Activated naive CD4-positive, alpha-beta T cell treated with anti-CD3 and anti-CD28 coated beads, Interleukin-2, amount 10 ng/mL, durations not matched to agents 7 days and 5 days (primary cell): ENCODE results near the gene LARGE1.

Experiments used
- CTCF ChIA-PET: fragments of 350-600 bp; sonication (Branson Sonifier 250); formaldehyde crosslinking; loops from one replicate; lab custom pipeline; 2021; ENCODE audit warnings: antibody characterized with exemption; lab: Charles Lee
- DNase-seq: peaks from one replicate; pipeline ENCODE4 v3.0.0-alpha.2; 2020
- H3K27ac Mint-ChIP-seq: one replicate; pipeline ENCODE4 v1.8.0; 2021; ENCODE audit warnings: mild to moderate bottlenecking, moderate library complexity, mixed read lengths
- H3K27me3 Mint-ChIP-seq: one replicate; pipeline ENCODE4 v1.8.0; 2021; ENCODE audit warnings: mild to moderate bottlenecking, mixed read lengths
- H3K36me3 Mint-ChIP-seq: one replicate; pipeline ENCODE4 v1.8.0; 2021; ENCODE audit warnings: mixed read lengths
- H3K4me1 Mint-ChIP-seq: one replicate; pipeline ENCODE4 v1.8.0; 2021; ENCODE audit warnings: mixed read lengths
- H3K4me3 Mint-ChIP-seq: one replicate; pipeline ENCODE4 v1.8.0; 2021; ENCODE audit warnings: mild to moderate bottlenecking, moderate library complexity, mixed read lengths
- H3K9me3 Mint-ChIP-seq: one replicate; pipeline ENCODE4 v1.8.0; 2021; ENCODE audit warnings: mixed read lengths

The LARGE1 gene

GRCh38 chr22:33887173-33887572 is 33.1 kb downstream of the LARGE1 start:
- CTCF ChIA-PET: no interaction called here
- Mint-ChIP-seq H3K4me3 (no peak overlapping the region), H3K9me3 (peaks cover 7% of the 10 kb centered on the region), H3K36me3 (no peaks in the 10 kb centered on the region), H3K4me1 (no peaks in the 10 kb centered on the region), H3K27ac (no peak overlapping the region), H3K27me3 (no peaks in the 10 kb centered on the region)
- no peak for DNase-seq

GRCh38 chr22:33886696-33887095 is 33.6 kb downstream of the LARGE1 start:
- H3K9me3 Mint-ChIP-seq: peaks cover 5% of the 10 kb centered on the region
- no peaks in the 10 kb centered on the region for H3K27me3 Mint-ChIP-seq
- H3K27ac Mint-ChIP-seq: no peak overlapping the region
- no peak for DNase-seq
- CTCF ChIA-PET: no interaction called here
- no peaks in the 10 kb centered on the region for H3K4me1 Mint-ChIP-seq
- no peak overlapping the region for H3K4me3 Mint-ChIP-seq
- H3K36me3 Mint-ChIP-seq: no peaks in the 10 kb centered on the region

- CTCF ChIA-PET: no interaction called here
- Mint-ChIP-seq H3K4me3 (no peak overlapping the region), H3K4me1 (no peaks in the 10 kb centered on the region), H3K27ac (no peak overlapping the region), H3K36me3 (no peaks in the 10 kb centered on the region), H3K9me3 (peaks cover 5% of the 10 kb centered on the region), H3K27me3 (no peaks in the 10 kb centered on the region)
- no peak for DNase-seq
Observed at GRCh38 chr22:33884829-33885228, 35.4 kb downstream of the LARGE1 start.

- Mint-ChIP-seq H3K27me3 (no peaks in the 10 kb centered on the region), H3K36me3 (no peaks in the 10 kb centered on the region), H3K27ac (no peak overlapping the region), H3K4me1 (no peaks in the 10 kb centered on the region), H3K4me3 (no peak overlapping the region), H3K9me3 (peaks cover 2% of the 10 kb centered on the region)
- CTCF ChIA-PET: no interaction called here
- DNase-seq: no peak
Observed at GRCh38 chr22:33883961-33884808, 36.1 kb downstream of the LARGE1 start.

- Mint-ChIP-seq H3K27me3 (no peaks in the 10 kb centered on the region), H3K27ac (no peak overlapping the region), H3K9me3 (peaks cover 2% of the 10 kb centered on the region), H3K4me3 (no peak overlapping the region), H3K36me3 (no peaks in the 10 kb centered on the region), H3K4me1 (no peaks in the 10 kb centered on the region)
- CTCF ChIA-PET: no interaction called here
- DNase-seq: no peak
Observed at GRCh38 chr22:33883561-33883960, 36.7 kb downstream of the LARGE1 start.

- no peaks in the 10 kb centered on the region for H3K36me3 Mint-ChIP-seq
- H3K4me3 Mint-ChIP-seq: no peak overlapping the region
- DNase-seq: no peak
- no peaks in the 10 kb centered on the region for H3K4me1 Mint-ChIP-seq
- peaks cover 2% of the 10 kb centered on the region for H3K9me3 Mint-ChIP-seq
- no peak overlapping the region for H3K27ac Mint-ChIP-seq
- no peaks in the 10 kb centered on the region for H3K27me3 Mint-ChIP-seq
- CTCF ChIA-PET: no interaction called here
Observed at GRCh38 chr22:33882991-33883390, 37.3 kb downstream of the LARGE1 start.

DNA sequence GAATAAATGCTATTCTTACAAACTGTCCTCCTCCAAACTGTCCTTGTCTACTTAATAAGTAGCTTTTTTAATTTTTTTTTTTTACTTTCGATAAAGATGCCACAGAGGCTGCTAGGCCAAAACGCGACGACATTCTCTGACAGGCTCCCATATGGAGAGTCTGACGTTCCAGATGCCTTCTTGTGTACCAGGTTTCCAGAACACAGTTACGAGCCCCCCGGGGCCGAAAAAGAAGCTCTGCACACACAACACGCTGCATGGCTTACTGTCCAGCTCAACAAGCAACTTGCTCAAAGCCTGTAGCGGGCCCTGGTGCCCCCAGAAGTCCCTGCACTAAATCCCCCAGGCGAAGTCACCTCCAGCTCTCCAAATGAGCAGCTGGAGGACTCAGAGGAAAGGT is 39.3 kb downstream of the LARGE1 start:
- CTCF ChIA-PET: no interaction called here
- H3K36me3 Mint-ChIP-seq: no peaks in the 10 kb centered on the region
- H3K4me3 Mint-ChIP-seq: no peak overlapping the region
- H3K9me3 Mint-ChIP-seq: peaks cover 2% of the 10 kb centered on the region
- H3K27me3 Mint-ChIP-seq: no peaks in the 10 kb centered on the region
- no peaks in the 10 kb centered on the region for H3K4me1 Mint-ChIP-seq
- no peak overlapping the region for H3K27ac Mint-ChIP-seq
- no peak for DNase-seq

- peaks cover 2% of the 10 kb centered on the region for H3K9me3 Mint-ChIP-seq
- H3K4me1 Mint-ChIP-seq: no peaks in the 10 kb centered on the region
- CTCF ChIA-PET: no interaction called here
- H3K27me3 Mint-ChIP-seq: no peaks in the 10 kb centered on the region
- H3K4me3 Mint-ChIP-seq: no peak overlapping the region
- H3K36me3 Mint-ChIP-seq: no peaks in the 10 kb centered on the region
- H3K27ac Mint-ChIP-seq: no peak overlapping the region
- no peak for DNase-seq
Observed at GRCh38 chr22:33879796-33880195, 40.5 kb downstream of the LARGE1 start.

GRCh38 chr22:33875316-33875715 is 45.0 kb downstream of the LARGE1 start:
- Mint-ChIP-seq H3K27ac (no peak overlapping the region), H3K4me3 (no peak overlapping the region), H3K27me3 (no peaks in the 10 kb centered on the region), H3K4me1 (no peaks in the 10 kb centered on the region), H3K9me3 (no peaks in the 10 kb centered on the region), H3K36me3 (no peaks in the 10 kb centered on the region)
- CTCF ChIA-PET: no interaction called here
- no peak for DNase-seq

DNA sequence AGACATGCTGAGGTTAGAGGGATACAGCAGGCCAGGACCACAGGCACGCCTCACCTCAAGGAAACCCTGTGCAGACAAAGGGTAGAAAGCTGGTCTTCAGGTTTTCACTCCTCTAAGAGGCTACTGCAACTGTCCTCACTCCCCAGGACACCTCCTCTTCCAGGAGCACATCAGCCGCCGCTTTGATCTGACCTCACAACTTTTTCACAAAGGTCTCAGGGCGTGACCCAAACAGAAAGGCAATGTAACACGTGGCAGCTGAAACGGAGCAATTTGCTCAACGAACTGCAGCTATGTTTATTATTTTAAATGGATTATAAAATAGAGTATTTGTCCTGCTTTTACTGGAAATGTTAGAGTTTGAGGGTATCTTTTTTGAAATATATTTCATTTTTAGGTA is 46.1 kb downstream of the LARGE1 start:
- Mint-ChIP-seq H3K9me3 (no peaks in the 10 kb centered on the region), H3K27ac (no peak overlapping the region), H3K4me1 (no peaks in the 10 kb centered on the region), H3K27me3 (no peaks in the 10 kb centered on the region), H3K36me3 (no peaks in the 10 kb centered on the region), H3K4me3 (no peak overlapping the region)
- DNase-seq: no peak
- CTCF ChIA-PET: no interaction called here

DNA sequence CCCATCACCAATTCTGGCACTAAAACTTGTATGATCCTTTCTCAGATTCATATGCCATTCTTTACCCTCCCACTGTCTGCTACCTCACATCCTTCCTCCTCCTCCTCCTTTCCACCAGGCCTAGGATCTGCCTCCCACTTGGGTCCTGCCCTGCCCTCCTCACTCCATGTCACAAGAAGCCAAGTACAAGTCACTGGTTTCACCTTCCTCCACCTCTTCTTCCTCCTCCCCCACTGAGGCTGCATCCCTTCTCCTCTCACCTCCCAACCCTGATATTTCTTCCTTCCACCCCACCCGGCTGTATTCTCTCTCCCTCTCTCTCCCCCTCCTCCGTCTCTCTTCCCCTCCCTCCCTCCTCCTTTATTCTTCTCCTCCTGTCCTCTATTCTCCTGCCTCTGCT is 46.6 kb downstream of the LARGE1 start:
- no peak overlapping the region for H3K27ac Mint-ChIP-seq
- no peak for DNase-seq
- CTCF ChIA-PET: no interaction called here
- no peaks in the 10 kb centered on the region for H3K4me1 Mint-ChIP-seq
- no peaks in the 10 kb centered on the region for H3K27me3 Mint-ChIP-seq
- H3K36me3 Mint-ChIP-seq: no peaks in the 10 kb centered on the region
- peaks cover under 1% of the 10 kb centered on the region for H3K9me3 Mint-ChIP-seq
- H3K4me3 Mint-ChIP-seq: no peak overlapping the region

- H3K4me1 Mint-ChIP-seq: no peaks in the 10 kb centered on the region
- H3K4me3 Mint-ChIP-seq: no peak overlapping the region
- CTCF ChIA-PET: no interaction called here
- H3K27ac Mint-ChIP-seq: no peak overlapping the region
- H3K36me3 Mint-ChIP-seq: no peaks in the 10 kb centered on the region
- H3K27me3 Mint-ChIP-seq: no peaks in the 10 kb centered on the region
- peaks cover 5% of the 10 kb centered on the region for H3K9me3 Mint-ChIP-seq
- no peak for DNase-seq
Observed at GRCh38 chr22:33873186-33873585, 47.1 kb downstream of the LARGE1 start.

GRCh38 chr22:33871935-33872334 is 48.3 kb downstream of the LARGE1 start:
- H3K27ac Mint-ChIP-seq: no peak overlapping the region
- no peak overlapping the region for H3K4me3 Mint-ChIP-seq
- no peaks in the 10 kb centered on the region for H3K4me1 Mint-ChIP-seq
- H3K27me3 Mint-ChIP-seq: no peaks in the 10 kb centered on the region
- no peak for DNase-seq
- peaks cover 8% of the 10 kb centered on the region for H3K9me3 Mint-ChIP-seq
- CTCF ChIA-PET: no interaction called here
- no peaks in the 10 kb centered on the region for H3K36me3 Mint-ChIP-seq

DNA sequence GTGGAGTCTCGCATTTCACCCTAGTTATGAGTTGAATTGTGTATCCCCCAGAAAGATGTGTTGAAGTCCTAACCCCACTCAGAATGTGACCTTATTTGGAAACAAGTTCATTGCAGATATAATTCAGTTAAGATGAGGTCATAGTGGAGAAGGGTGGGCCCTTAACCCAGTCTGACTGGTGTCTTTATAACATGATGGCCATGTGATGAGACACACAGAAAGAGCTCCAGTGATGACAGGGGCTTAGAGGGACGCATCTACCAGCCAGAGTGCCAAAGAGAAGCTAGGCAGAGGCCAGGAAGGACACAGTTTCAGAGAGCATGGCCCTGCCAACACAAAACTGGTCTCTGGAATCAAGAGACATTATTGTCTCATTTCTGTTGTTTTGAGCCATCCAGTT is 50.3 kb downstream of the LARGE1 start:
- CTCF ChIA-PET: no interaction called here
- Mint-ChIP-seq H3K4me3 (no peak overlapping the region), H3K27me3 (no peaks in the 10 kb centered on the region), H3K4me1 (no peaks in the 10 kb centered on the region), H3K27ac (no peak overlapping the region), H3K36me3 (no peaks in the 10 kb centered on the region), H3K9me3 (peaks cover 9% of the 10 kb centered on the region)
- no peak for DNase-seq

DNA sequence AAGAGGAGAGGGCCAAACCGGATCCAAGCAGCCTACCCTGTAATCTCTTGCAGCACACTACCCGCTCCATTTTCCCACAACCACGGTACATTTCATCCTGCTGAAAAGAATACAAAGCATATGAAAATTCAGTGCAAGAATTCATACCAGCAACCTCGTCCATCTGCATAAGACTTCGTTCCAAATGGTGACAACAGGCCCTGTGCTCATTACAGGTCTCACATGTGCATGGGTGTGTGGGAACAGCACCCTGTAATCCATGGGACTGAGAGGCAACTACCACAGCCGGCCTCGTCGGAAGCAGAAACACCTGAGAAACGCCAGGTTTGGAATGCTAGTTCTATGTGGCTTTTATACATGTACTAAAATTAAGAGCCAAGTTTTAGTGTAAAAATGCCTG is 52.3 kb downstream of the LARGE1 start:
- H3K9me3 Mint-ChIP-seq: peaks cover 11% of the 10 kb centered on the region
- CTCF ChIA-PET: no interaction called here
- H3K27me3 Mint-ChIP-seq: no peaks in the 10 kb centered on the region
- no peak overlapping the region for H3K4me3 Mint-ChIP-seq
- H3K27ac Mint-ChIP-seq: no peak overlapping the region
- DNase-seq: no peak
- H3K4me1 Mint-ChIP-seq: no peaks in the 10 kb centered on the region
- H3K36me3 Mint-ChIP-seq: no peaks in the 10 kb centered on the region
